GM18498 (cell line): ENCODE measurements around the gene C13orf46.
"Not testable (repeated sequence)": the region's sequence is repeated elsewhere in the genome, so short reads cannot be mapped to it uniquely, and the experiment has no call there.

Experiments
- ATAC-seq: cut with Tn5 transposase; IDR thresholded peaks from one replicate; pipeline ENCODE4 v1.9.1; 2021; ENCODE audit warnings: mild to moderate bottlenecking, moderate library complexity; ENCODE audit not compliant: unreplicated experiment

The C13orf46 gene

DNA sequence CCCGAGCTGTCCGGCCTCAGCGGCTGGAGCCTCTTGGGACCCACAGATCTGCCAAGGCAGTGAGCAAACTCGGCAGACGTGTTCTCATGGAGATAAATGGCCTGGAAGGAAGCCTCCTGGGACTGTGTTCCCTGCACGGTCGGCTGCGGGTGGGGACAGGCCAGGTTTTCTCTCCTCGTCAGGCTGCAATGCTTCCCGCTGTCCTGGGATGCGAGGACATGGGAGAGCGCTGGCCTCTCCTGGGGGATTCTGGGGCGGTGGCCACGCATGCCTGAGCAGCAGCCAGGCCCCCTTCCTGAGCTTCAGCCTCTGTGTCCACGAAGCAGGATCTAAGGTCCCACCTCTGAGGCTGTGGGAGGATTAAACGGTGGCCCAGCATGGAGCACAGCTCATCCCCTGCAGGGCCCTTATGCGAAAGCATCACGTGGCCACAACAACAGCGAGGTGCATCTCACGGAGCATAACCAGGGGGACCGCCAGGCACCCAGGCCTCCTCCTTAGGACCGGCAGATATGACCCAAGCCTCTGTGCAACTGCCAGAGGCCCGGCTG lies 21.2 kb upstream of the C13orf46 start:
- ATAC-seq = no peak

DNA sequence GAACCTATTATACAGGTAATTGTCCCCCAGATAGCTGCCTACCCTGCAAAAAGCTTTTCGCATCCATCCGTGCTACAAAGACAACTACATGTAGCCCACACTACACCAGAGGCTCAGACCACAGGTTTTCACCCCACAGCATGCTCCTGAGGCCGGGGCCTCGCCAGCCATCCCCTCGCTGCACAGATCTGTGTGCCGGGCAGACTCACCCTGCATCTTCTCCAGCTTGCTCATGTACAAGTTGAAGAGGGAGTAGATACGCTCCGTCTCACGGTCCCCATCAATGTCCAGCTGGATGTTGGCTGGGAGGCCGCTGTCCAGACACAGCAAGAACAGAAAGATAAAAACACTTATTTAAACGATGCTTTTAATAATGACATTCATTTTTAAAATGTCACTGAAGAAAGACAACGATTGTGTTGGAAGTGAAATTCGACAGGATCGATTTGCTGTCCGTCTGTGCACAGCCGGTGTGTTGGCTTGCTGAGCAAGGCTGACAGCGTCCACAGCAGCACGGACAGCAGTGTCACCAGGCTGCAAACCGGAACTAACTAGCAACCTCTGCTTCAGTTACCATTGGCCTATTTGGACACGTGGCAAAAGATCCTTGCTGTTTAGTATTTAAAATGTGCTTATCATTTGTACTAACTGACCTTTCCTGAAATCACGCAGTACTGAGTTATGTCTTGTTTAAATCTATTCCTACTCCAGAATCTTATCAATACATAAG lies 18.6 kb upstream of the C13orf46 start:
- ATAC-seq = no peak

DNA sequence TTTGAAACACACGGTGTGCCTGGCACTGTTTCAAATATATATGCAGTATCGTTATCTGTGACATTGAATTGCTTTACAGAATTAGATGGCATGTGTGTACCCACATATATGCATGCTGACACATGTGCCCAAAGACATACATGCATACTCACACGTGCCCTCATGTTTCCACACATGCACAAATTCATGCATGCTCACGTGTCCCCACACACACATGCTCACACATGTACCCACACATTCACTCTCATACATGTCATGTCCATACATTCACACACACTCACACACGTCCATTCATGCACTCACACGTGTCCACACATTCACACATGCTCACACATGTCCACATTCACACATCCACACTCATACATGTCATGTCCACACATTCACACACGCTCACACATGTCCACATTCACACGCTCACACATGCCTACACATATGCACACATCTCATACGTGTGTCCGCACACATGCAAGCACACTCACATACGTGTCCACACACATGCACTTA lies 17.9 kb upstream of the C13orf46 start:
- no peak for ATAC-seq

DNA sequence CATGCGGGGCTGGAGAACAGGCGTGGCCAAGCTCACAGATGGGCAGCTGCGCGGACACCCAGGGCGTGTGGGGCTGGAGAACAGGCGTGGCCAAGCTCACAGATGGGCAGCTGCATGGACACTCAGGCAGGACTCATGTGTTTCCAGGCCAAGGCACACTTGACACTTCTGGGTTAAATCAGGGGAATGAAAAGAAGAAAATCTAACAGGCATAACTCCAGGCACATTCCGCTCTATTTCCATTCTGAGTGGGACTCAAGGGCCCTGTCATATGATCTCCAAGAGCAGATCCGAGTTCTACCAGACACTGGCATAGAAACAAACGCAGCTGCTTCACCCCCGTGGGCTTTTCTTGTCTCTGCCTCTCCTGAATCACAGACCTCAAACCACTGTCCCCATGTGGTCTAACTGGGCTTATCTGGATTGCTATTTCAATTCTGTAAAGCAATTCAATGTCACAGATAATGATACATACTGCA lies 17.4 kb upstream of the C13orf46 start:
- no peak for ATAC-seq

DNA sequence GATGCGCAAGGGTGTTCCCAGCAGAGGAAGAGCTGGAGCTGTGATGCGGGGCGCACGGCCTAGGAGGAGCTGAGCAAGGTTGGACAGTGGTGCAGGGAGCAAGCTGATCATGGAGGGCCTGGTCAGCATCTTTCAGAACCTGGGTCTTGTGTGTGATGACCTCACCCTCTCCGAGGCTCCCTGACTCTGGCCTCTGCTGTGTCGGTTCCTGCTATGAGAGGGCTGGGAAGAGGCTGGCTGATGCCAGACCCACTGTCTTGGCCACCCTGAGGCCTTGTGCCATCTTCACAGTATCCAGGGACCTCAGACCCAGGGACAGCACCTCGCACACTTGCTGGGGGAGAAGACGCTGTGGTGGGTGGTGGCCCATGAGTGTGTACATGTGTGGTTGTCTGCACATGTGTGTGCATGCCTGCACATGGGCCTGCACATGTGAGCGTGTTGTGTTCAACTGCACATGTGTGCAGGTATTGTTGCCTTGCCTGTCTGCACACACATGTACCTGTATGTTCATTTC lies 16.5 kb upstream of the C13orf46 start:
- no peak for ATAC-seq

DNA sequence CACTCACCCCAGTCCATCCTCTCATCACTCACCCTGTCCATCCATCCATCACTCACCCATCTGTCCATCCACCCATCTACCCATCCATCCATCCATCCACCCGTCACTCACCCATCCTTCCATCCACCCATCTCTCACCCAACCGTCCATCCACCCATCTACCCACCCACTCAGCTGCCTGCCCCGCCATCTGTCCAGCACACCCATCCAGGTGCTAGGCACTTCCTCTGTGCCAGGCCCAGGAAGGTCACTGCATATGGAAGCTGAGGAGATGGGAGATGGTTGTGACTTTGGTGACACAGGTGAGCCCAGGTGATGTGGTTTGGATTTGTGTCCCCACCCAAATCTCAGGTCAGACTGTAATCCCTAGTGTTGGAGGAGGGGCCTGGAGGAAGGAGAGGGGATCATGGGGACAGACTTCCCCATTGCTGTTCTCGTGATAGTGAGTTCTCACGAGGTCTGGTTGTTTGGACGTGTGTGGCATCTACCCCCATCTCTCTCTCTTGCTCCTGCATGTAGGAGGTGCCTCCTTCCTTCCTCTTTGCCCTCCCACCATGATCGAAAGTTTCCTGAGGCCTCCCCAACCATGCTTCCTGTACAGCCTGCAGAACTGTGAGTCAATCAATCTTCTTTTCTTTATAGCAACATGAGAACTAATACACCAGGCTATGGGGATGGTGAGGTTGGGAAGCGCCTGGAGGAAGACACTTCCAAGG lies 15.9 kb upstream of the C13orf46 start:
- ATAC-seq = no peak

GRCh38 chr13:113988859-113989258 lies 15.0 kb upstream of the C13orf46 start:
- not testable (repeated sequence) for ATAC-seq

- ATAC-seq = no peak
These were observed 8.4 kb upstream of the C13orf46 start for GRCh38 chr13:113982296-113982661.

DNA sequence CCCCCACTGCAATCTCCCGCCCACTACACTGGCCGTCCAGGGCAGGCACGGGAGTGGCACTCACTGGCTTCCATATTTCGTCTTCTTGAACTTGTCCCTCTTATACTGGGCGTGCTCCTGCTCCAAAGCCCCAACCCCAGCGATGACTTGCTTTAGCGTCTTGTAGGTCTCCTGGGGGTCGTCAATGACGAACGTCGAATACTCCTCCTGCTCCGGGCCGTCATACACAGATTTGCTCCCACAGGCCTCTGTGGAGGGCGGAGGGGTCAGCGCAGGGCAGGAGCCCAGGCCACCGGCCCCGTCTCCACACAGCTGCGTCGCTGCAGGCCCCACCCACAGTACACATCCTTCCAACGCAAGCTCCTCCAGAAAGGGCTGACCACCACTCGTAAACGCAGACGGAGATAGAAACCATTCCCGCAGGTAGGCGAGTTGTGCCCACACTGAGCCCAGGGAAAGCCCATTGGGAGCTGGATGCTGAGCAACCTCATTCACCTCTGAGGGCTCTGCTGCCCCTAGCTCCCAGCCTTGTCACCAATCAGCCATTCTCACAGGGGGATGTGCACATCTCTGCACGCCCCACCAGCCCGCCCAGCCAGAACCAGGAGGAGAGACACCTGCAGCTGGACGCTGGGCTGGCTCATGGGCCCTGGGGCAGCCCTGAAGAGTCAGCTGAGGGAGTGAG lies 7.9 kb upstream of the C13orf46 start:
- ATAC-seq = no peak

DNA sequence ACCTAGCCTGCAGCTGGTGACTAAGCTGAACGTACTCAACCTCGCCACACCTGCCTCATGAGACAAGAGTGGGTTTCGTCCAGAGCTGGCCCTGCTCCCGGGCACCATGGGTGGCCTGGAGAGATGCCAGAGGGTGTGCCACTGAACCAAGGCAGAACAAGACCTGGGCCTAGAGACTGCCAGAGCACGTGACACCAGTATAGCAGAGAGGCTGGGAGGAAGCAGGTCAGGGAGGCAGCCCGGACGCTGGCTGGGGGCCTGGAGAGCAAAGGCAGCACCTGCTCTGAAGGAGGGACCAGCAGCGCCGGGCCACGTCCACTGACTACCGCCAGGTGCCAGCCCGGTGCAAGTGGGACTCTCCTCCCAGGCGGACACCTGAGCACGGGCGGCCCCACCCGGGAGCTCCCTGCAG lies 7.3 kb upstream of the C13orf46 start:
- ATAC-seq = no peak

GRCh38 chr13:113980489-113981064 lies 6.7 kb upstream of the C13orf46 start:
- ATAC-seq = no peak

- no peak for ATAC-seq
These were observed 6.1 kb upstream of the C13orf46 start for GRCh38 chr13:113979791-113980471.

DNA sequence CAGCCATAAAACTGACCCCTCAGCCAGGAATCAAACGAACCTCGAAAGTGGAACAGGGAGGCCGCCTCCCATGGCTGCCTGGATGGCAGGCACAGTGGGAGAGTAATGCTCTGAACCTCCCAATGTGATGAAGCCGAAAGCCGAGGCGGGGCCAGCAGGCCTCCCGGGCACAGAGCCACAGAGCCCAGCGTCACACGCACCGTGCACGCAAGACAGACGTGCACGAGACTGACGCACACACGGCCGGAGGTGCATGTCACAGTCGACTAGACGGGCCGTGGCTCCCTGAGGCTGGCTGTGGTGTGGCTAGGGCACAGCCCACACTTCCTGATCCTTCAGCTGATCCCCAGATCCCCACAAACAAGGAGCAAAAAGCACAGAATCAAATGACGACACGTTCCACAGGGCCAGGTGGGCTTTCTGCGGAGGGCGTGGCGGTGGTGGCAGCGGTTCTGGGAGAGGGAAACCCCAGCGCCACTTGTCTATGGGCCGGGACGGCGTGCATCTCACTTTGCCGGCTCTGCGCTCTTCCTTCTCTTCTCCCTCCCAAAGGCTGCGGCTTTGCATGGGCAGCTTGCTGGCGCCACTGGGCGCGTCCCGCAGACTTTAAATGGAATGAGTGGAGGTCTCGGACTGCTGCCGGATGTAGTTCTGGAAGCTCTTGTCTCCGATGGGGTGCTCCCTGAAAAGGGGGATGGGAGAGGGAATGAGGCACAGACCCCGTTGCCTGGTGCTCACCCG lies 5.0 kb upstream of the C13orf46 start:
- no peak for ATAC-seq

- ATAC-seq = no peak
These were observed 4.1 kb upstream of the C13orf46 start for GRCh38 chr13:113977976-113978375.

GRCh38 chr13:113976711-113977684 lies 3.1 kb upstream of the C13orf46 start:
- ATAC-seq = no peak

GRCh38 chr13:113975416-113975815 lies 1.5 kb upstream of the C13orf46 start:
- no peak for ATAC-seq

- ATAC-seq = no peak
These were observed 717 bp upstream of the C13orf46 start for GRCh38 chr13:113974304-113975281.
